ENCODE results near the gene MYADML2.

- TF ChIP-seq CTCF (conservative IDR thresholded peaks at IDR 0.05) (no peak), EZH2 (IDR thresholded peaks at IDR 0.05; ENCODE audit: low read depth) (no peak)
Measured at GRCh38 chr17:81911969-81912368, 35.1 kb downstream of the MYADML2 start.

All from PC-9 (cell line).